NCI-H1694 (cell line): ENCODE data around the gene MGMT.

Source experiments
- DNase-seq: peaks from one replicate; lab custom pipeline; 2025; lab: John Stamatoyannopoulos, UW

The MGMT gene

DNA sequence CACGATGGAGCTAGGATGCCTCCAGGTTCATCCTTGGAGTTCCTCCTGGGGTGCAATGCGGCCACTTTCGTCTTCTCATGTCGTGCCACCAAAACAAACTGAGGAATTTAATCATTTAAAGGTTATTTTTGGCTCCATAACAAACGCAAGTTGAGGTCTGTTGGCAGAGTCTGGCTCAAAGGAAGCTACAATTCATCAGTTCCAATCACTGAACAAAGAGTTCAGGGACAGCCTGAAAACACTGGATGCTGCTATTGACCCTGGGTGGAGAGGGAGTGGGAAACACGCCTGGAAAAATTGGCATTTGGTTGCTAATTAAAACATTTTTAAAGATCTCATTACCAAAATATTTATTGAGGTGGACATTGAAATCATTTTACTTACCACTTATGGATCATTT lies 11.4 kb upstream of the MGMT start:
- no peak for DNase-seq

DNA sequence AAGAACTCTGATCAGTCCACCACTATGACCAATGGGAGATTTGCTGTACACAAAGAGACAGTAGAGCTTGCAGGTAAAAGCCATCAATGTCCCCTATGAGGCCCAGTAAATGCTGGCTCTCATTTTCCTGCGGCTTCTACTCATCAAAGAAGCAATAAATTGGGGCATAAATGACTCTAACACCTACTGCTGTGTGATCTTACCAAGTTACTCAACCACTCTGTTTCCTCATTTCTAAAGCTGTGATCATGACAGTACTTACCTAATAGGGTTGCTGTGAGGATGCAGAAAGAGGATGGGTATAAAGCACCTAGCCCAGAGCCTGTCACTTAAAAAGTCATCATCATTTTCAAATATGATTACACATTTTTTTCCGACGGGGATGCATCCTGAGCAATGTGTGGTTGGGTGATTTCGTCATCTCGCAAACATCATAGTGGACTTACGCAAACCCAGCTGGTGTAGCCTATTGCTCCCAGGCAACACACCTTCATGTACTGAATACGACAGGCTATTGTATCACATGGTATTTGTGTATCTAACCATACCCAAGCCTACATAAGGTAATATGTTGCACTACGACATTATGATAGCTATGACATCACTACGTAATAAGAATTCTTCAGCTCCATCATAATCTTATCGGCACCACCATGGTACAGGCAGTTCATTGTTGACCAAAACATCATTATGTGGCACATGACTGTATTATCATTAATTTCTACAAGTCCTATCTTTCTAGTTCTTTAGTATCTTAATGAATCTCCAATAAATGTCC lies 7.1 kb upstream of the MGMT start:
- DNase-seq, result no peak

DNA sequence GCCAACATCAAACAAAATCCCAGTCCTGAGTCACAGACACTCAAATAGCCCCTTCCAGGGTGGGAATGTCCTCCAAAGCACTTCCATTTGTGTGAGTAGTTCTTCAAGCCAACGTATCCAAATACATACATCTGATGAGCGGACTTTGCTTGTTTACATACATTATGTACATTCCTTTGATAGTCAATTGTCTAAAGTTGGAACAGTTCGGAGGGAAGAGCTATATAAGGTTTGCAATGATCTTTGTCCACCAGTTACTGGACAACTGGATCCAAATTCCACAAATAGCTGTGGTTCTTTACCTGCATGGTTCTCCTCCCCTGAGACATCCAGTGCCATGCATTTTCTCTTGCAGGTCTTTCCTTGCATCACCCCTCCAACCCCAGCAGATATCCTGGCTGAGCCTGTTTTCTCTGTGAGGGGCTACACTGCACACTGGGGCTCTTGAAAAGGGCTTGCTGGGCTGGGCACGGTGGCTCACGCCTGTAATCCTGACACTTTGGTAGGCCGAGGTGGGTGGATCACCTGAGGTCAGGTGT lies 4.7 kb upstream of the MGMT start:
- no peak for DNase-seq

DNA sequence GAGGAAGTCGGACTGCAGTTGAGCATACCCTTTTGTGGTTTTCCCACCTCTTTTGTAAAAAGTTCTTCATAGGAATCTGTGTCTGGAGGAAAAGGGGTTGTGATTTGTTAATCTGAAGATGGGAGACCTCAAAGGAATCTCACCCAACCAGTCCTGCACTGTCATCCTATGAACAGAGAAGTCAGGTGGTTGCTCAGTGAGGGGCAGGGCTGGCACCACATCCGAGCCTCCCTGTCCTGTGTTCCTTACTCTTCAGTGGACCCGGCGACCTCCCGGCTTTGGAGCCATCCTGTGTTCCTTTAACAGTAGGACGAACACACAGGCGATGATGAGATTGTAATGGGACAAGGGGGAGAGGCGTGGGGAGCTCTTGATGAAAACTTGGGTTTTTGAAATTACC lies 2.8 kb upstream of the MGMT start:
- no peak for DNase-seq

DNA sequence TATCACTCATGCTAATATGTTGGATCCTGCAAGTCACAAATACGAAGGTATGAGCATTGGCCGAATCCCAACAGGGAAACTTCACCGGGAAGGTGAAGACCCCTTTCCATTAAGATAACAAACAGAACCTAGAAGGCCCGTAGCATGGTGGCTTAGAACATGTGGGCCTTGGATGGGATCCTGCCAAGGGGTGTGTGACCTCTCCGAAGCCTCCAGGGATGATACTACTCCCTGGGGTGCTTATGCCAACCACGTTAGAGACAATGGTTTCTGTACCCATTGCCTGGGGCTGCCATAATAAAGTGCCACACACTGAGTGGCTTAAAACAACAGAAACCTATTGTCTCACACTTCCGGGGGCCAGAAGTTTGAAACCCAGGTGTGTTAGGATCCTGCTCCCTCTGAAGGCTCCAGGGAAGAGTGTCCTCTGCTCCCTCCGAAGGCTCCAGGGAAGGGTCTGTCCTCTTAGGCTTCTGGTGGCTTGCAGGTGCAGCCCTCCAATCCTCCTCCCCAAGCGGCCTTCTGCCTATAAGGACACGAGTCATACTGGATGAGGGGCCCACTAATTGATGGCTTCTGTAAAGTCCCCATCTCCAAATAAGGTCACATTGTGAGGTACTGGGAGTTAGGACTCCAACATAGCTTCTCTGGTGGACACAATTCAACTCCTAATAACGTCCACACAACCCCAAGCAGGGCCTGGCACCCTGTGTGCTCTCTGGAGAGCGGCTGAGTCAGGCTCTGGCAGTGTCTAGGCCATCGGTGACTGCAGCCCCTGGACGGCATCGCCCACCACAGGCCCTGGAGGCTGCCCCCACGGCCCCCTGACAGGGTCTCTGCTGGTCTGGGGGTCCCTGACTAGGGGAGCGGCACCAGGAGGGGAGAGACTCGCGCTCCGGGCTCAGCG lies 992 bp upstream of the MGMT start:
- DNase-seq, result no peak

DNA sequence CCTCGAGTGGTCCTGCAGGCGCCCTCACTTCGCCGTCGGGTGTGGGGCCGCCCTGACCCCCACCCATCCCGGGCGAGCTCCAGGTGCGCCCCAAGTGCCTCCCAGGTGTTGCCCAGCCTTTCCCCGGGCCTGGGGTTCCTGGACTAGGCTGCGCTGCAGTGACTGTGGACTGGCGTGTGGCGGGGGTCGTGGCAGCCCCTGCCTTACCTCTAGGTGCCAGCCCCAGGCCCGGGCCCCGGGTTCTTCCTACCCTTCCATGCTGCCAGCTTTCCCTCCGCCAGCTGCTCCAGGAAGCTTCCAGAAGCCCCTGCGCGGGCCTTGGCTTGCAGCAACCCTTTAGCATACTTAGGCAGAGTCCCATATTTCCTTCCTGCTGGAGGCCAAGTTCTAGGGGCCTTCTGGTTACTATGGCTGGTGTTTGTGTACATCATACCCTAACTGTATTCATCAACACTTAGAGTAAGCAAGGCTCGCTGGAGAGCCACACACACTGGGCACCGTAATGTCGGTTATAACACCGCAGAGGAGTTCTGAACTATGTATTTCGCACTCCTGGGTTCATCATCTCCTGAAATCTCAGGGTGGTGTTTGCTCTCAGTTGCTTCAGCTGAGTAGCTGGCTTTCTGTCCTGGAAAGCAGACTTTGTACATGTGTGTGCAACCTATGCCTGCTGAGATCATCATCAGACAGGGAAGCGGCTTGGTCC lies 471 bp downstream of the MGMT start:
- DNase-seq, result no peak

DNA sequence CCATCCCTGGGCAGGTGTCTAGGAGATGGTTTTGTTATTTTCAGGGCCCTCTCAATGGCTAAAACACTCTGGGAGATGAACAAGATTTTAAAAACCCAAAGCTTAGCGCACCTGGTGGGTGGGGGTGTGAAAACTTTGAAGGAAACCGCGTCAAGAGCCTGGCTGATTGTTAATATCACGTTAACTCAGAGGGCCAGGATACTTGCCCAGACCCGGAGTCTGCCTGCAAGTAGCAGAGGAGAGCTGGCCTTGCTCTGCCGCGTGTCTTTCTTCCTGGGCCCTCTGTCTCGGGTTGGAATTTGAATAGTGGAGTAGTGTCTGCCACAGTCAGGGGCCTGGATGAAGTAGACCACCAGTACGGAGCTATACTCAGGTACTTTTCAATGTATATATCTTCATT lies 1.1 kb downstream of the MGMT start:
- no peak for DNase-seq

DNA sequence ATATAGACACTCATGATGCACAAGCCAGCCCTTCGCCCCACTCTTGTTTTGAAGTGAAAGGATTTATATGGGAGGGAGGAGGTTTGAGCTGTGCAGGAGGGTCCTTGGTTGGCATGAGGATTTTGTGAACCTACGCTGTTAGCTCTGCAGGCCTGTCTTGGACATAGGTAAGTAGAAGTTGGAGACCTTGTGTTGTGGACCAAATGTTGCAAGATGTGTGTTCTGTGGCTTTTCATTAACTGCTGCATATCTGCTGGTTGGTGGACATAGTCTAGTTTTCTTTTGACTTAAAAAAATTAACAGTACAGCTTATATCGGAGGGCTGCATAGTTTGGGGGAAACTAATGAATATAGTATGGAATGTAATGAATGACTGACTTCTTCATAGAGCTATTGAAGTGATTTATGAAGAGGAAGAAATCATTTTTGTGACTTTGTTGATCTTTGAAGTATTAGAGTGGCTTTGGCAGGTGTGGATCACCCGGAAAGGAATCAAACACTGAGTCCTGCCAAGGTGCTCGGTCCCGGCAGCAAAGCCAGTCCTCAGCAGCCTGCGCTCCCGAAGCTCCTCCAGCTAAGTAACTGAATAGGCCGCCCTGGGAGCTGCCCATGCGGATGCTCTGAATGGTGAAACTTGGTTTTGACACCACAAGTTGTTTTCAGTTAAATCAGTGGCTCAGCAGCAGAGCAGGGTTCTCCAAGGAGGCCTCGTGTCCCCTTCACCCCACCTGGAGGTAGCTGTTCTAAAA lies 3.2 kb downstream of the MGMT start:
- no peak for DNase-seq

DNA sequence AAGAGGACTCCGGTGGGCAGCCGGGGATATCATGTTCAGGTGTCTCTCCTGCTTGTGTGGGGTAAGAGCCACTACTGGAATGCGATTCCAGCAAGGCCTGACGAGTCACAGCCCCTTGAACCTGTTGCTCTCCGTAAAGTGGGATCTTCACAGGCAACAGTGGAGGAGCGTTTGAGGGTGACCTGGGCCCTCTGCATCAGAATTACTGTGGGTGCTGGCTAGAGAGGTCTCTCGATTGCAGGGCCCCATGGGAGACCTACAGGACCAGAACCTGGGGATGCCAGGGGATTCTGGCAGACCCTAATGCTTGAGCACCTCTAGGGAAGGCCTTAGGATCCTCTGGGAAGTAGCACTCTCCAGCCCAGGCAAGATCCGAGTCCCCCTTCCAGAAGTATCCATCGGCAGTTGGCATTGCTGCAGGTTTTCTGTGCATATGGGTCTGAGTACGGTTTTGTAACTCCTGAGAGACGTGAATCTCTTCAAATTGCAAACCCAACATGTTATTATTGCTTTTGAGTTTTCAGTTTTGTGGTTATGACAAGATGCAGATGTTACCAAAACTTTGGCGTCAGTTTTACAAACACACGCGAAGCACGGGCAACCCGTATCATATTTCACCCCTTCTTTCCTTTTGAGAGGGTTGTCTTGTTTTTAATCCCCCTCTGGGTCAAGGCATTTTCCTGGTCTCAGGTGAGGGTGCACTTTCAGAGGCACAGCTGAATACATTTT lies 4.6 kb downstream of the MGMT start:
- no peak for DNase-seq

DNA sequence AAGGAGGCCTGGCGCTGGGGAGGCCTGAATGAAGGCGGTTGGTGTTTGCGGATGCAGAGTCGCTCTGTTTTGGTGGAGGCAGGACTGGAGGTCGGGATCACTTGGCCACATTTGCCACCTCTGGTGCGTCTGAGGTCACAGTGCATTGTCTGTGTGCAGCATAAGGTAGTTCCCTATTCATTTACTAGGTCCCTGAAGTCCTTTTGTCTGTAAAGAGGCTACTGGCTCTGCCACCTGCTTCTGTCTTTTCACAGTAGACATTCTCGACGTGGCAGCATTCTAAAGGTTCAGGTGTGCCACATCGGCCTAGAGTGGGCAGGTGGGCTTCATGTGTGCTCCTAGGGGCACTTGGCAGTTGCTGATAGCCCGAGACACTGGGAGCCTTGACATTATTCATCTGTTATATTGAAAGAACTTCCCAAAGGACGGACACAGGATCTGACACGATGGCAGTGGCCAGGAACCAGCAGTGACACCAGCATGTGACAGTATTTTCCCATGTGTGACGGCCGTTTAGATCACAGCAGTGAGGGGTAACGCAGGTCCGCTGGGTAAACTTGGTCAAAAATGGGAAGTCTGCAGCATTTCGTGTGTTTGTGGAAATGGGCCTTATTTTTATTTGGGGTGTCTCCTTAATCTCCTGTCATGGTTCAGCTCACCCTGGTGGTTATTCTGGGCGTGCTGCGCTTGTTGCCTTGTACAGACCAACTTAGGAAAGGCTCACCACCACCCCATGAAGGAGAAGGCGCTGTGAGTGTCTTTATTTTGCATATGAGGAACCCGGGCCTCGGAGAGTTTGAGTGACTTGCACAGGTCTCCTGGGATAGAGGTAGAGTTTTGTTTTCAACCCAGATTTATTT lies 5.9 kb downstream of the MGMT start:
- DNase-seq, result no peak

DNA sequence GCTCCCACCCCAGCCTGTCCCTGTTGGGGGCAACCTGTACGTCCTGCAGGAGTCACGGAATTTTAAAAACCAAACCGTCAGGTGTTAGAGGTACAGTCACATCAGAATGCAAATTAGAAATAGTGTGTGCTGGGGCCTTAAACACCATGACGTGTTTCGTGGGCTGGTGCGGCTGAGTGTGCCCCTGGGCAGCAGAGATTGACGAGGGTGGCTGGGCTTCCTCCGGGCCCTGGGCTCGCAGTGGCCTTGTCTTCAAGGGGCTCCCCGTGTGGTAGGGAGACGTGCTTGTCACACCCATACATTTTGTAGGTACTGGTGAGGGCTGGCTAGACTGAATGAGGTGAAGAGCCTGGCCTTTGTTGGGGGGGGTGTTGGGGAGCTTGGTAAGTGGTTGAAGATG lies 7.6 kb downstream of the MGMT start:
- no peak for DNase-seq

DNA sequence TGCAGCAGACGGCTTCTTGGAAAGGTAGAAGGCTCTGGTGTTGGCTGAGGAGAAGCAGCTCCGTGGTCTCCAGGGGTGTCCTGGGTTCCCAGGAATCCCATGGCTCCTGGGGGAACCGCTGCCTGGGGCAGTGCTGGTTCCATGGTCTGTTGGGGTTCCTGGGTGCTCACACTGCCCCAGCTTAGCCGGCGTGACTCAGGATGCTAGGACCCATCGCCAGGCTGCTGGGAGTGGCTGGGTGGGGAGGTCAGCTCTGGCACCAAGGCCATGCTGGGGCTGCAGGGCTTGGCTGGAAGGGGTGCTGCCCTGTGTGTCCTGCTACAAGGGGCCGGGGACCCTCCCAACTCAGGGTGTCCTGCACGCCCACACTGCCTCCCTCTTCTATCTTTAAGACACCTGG lies 9.4 kb downstream of the MGMT start:
- no peak for DNase-seq

DNA sequence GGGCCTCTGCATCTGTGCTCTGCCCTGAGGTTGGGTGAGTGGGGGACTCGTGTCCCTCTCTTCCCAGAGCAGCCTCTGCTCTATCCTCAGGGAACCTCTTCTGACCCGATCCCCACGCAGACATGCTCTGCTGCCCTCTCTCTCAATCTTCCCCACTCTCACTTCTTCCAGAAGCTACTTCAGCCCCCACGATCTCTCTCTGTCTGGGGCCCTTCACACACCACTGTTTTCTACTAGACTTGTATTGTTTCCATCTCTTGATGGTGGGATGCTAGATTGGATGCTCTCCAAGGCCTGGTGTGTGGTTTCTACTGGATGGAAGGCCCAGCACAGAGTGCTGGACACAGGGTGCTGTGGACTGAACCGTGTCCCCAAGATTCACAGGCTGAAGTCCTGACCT lies 10.0 kb downstream of the MGMT start:
- DNase-seq, result no peak

DNA sequence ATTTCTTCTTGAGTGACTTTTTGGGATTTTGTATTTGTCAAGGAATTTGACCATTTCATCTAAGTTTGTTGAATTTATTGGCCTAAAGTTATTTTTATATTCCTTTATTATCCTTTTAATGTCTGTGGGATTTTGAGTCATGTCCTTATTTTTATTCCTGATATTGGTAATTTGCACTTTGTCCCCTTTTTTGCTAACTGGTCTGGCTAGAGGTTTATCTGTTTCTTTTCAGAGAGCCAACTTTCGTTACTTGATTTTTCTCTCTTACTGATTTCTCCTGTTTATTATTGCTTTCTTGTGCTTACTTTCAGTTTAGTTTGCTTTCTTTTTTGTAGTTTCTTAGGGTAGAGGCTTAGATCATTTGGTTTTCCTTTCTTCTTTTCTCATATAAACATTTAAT lies 14.6 kb downstream of the MGMT start:
- DNase-seq, result no peak

DNA sequence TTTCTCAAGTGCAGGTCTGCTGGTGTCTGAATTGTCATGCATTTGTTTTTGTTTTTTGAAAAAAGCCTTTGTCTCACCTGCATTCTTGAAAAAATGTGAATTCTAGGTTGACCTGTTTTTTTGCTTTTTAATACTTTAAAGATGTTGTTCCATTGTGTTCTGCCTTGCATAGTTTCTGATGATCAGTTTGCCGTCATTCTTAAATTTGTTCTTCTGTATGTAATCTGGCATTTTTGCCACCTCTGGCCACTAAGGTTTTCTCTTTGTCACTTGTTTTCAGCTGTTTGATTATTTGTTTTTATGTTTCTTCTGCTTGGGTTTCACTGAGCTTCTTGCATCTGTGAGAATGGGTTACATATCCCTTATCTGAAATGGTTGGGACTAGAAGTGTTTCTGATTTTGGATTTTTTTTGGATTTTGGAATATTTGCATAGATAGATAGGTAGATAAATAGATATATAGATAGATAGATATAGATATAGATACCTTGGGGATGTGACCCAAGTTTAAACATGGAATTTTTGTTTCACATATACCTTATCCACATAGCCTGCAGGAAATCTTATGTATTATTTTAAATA lies 16.5 kb downstream of the MGMT start:
- no peak for DNase-seq

DNA sequence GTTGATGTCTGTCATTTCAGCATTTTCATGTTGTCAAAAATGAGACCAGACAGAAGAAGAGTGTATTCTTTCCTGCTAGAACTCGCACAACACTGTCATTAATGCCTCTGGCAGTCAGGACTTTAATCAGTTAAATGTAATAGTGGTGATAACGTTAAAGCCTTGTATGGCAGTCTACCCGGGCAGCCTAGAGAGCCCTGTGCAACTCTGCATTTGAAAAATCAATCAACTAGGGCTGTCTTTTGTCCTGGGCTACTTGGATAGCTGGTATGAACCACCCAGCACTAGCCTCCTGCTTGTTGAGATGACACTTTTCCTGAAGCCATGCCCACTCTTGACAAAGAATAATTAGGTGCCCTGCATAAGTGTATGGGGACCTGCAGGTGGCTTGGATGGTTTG lies 19.8 kb downstream of the MGMT start:
- DNase-seq, result no peak

DNA sequence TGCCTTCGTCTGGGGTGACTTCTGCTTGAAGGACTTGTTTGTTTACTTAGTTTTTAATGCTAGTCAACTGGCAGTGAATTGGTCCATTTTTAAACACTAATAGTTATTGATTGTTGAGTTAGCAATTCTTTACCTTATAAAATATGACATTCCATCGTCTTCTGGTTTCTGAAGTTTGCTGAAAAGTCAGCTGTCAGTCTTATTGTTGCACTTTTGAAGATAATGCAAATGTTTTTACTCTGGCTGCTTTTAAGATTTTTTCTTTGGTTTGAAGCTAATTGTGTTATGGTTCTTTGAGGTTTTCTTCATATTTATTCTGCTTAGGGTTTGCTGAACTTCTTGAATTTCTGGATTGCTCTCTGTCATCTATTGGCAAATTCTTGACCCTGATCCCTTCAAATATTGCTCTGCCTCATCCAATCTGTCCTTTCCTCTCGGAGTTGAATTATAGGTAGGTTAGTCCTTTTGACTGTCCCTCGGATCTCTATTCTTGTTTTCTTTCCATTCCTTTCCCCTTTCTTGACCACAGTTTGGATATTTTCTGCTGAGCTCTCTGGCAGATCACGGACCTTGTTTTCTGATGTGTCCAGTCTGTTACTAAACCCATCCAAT lies 24.2 kb downstream of the MGMT start:
- no peak for DNase-seq

DNA sequence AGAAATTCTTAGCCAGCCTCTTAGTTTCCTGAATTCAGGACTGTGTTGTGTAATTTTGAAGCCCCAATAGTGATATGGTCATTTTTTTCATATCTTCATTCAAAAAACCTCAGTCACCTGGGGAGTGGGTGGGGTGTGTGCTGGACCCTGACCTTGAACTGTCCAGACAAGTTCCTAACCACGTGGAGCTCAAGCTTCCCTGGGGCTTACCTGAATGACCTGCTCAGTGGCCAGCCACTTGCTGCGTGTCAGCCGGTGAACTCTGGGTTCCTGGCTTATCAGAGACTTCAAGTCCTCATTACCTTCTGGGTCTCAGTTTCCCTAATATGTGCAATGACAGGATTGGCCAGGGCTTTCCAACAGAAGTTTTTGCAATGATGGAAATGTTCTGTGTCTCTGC lies 27.1 kb downstream of the MGMT start:
- DNase-seq, result no peak

DNA sequence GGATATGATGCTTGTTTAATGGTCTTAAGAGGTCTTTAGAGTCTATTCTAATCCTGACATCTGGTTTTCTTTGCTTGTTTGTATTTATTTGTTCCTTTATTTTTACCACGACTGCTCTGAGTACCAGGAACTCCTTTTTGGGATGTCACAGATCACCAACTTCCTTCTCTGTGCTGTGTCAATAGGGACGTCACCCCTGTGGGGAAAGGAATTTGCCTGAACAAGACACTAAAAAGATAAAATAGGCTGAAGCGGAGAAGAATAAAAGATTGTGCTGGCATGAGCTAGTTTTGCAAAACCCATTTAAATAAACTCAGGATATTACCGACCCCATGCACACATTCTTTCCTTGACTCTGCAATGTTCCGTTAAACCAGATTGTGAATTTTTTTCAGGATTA lies 27.7 kb downstream of the MGMT start:
- DNase-seq, result no peak
